ENCODE results near the gene PGM5. TPM values are rescaled to one million over a fixed set of nuclear protein-coding genes. Genes with fewer than 3 reads are reported as not detected.

Gene PGM5
- polyA plus RNA-seq, 1 donor (not counting 4 experiments of a cell fraction or from before 2014, with no cell fraction given): 0.18 TPM

- no peaks in the 10 kb centered on the region for H3K9me1 ChIP-seq (ENCODE audit: control insufficient read depth, extremely low read depth, insufficient read depth, low read length)
- TF ChIP-seq CTCF (optimal IDR thresholded peaks at IDR 0.05 in 1 of 3, IDR thresholded peaks at IDR 0.05 in 1 of 3, conservative IDR thresholded peaks at IDR 0.05 in 1 of 3; ENCODE audit: extremely low read depth in 1 of 3, insufficient read depth in 2 of 3, low read length in 3 of 3): no peak
- no peak for TF ChIP-seq EZH2 (IDR thresholded peaks at IDR 0.05; ENCODE audit: low read length)
- H3K4me1 ChIP-seq (ENCODE audit: control insufficient read depth, extremely low read depth, insufficient read depth, low read length): no peaks in the 10 kb centered on the region
- dilution Hi-C loops (cut with MboI; ENCODE audit: extremely low pct_ligation_motif_present, low sequenced_read_pairs): no loop called here
- no peaks in the 10 kb centered on the region for H3K36me3 ChIP-seq (ENCODE audit: control insufficient read depth in 2 of 2, extremely low read depth in 1 of 2, insufficient read depth in 2 of 2, low read length in 2 of 2)
- H3K4me3 ChIP-seq (ENCODE audit: control insufficient read depth in 2 of 3, extremely low read depth in 1 of 3, insufficient read depth in 2 of 3, low read depth in 1 of 3, low read length in 3 of 3): no peak overlapping the region
- H3K79me2 ChIP-seq (ENCODE audit: control insufficient read depth, insufficient read depth, low read length): no peaks in the 10 kb centered on the region
- no peak overlapping the region for H3K4me2 ChIP-seq (ENCODE audit: control insufficient read depth, extremely low read depth, insufficient read depth, low read depth, low read length)
- no peak for FAIRE-seq
- no peak overlapping the region for H3K9ac ChIP-seq (ENCODE audit: control insufficient read depth, extremely low read depth, insufficient read depth, low read length)
- H3K27ac ChIP-seq (ENCODE audit: control insufficient read depth, insufficient read depth, low read length): no peak overlapping the region
- H3K27me3 ChIP-seq (ENCODE audit: control insufficient read depth, extremely low read depth, insufficient read depth, low read length): no peaks in the 10 kb centered on the region
- no peak for DNase-seq (ENCODE audit: low read depth, low spot score)
- H4K20me1 ChIP-seq (ENCODE audit: control insufficient read depth, extremely low read depth, insufficient read depth, low read length): no peaks in the 10 kb centered on the region
- no peak overlapping the region for H2AFZ ChIP-seq (ENCODE audit: control insufficient read depth, low read length)
- no peaks in the 10 kb centered on the region for H3K9me3 ChIP-seq (ENCODE audit: control insufficient read depth, low read depth, low read length)
Observed at GRCh38 chr9:68418259-68418845, 61.9 kb downstream of the PGM5 start.

DNA sequence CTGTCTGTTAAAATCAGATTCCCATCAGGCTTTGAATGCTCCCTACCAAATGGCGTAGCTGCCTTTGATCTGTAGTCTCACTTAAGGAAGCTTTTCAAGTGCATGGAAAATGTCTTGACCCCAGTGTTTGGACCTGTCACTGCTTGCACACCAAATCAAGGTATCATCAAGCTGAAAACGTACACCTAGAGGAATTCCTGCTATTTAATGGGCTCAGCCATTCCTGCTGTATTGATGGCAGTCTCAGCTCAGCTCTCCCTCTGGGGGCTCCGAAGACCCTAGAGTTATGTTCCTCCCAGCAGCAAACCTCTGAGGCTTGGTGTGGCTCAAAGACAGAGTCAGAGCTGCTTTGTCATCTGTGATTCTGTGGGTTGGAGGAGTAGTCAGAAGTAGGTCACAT is 63.5 kb downstream of the PGM5 start:
- Histone ChIP-seq H3K4me1 (ENCODE audit: control insufficient read depth, extremely low read depth, insufficient read depth, low read length) (no peaks in the 10 kb centered on the region), H4K20me1 (ENCODE audit: control insufficient read depth, extremely low read depth, insufficient read depth, low read length) (no peaks in the 10 kb centered on the region), H3K9me3 (ENCODE audit: control insufficient read depth, low read depth, low read length) (no peaks in the 10 kb centered on the region), H3K4me2 (ENCODE audit: control insufficient read depth, extremely low read depth, insufficient read depth, low read depth, low read length) (no peak overlapping the region), H3K79me2 (ENCODE audit: control insufficient read depth, insufficient read depth, low read length) (no peaks in the 10 kb centered on the region), H3K27ac (ENCODE audit: control insufficient read depth, insufficient read depth, low read length) (no peak overlapping the region), H3K9me1 (ENCODE audit: control insufficient read depth, extremely low read depth, insufficient read depth, low read length) (no peaks in the 10 kb centered on the region), H2AFZ (ENCODE audit: control insufficient read depth, low read length) (no peak overlapping the region), H3K4me3 (ENCODE audit: control insufficient read depth in 2 of 3, extremely low read depth in 1 of 3, insufficient read depth in 2 of 3, low read depth in 1 of 3, low read length in 3 of 3) (no peak overlapping the region), H3K36me3 (ENCODE audit: control insufficient read depth in 2 of 2, extremely low read depth in 1 of 2, insufficient read depth in 2 of 2, low read length in 2 of 2) (no peaks in the 10 kb centered on the region), H3K9ac (ENCODE audit: control insufficient read depth, extremely low read depth, insufficient read depth, low read length) (no peak overlapping the region), H3K27me3 (ENCODE audit: control insufficient read depth, extremely low read depth, insufficient read depth, low read length) (no peaks in the 10 kb centered on the region)
- no peak for FAIRE-seq
- no peak for TF ChIP-seq EZH2 (IDR thresholded peaks at IDR 0.05; ENCODE audit: low read length)
- no peak for TF ChIP-seq CTCF (optimal IDR thresholded peaks at IDR 0.05 in 1 of 3, IDR thresholded peaks at IDR 0.05 in 1 of 3, conservative IDR thresholded peaks at IDR 0.05 in 1 of 3; ENCODE audit: extremely low read depth in 1 of 3, insufficient read depth in 2 of 3, low read length in 3 of 3)
- dilution Hi-C loops (cut with MboI; ENCODE audit: extremely low pct_ligation_motif_present, low sequenced_read_pairs): no loop called here
- DNase-seq (ENCODE audit: low read depth, low spot score): no peak

Measured in keratinocyte (primary cell).